Immature natural killer cell (primary cell): ENCODE data around the gene CDR2L. TPM values are rescaled to one million over a fixed set of nuclear protein-coding genes. Genes with fewer than 3 reads are reported as not detected.
A peak's percentile ranks its signal among the peaks of the same experiment; 100 is the strongest.

ENCODE experiments used
- DNase-seq, 3 donors: peaks; one replicate each; pipeline ENCODE4 v3.0.0; 2022; ENCODE audit warnings: mixed read lengths in 1 of 3
- H3K27ac Mint-ChIP-seq, 6 donors: one replicate each; pipeline ENCODE4 v1.8.0; 2020; ENCODE audit warnings: mixed read lengths in 6 of 6, mild to moderate bottlenecking in 5 of 6, inconsistent platforms in 4 of 6, moderate library complexity in 3 of 6
- H3K27me3 Mint-ChIP-seq, 3 donors: one replicate each; pipeline ENCODE4 v1.8.0; 2020 to 2021; ENCODE audit warnings: low read depth in 3 of 3, mild to moderate bottlenecking in 3 of 3, mixed read lengths in 3 of 3, moderate library complexity in 3 of 3, inconsistent platforms in 1 of 3
- H3K36me3 Mint-ChIP-seq, 3 donors: one replicate each; pipeline ENCODE4 v1.8.0; 2020; ENCODE audit warnings: mixed read lengths in 3 of 3, inconsistent platforms in 2 of 3, mild to moderate bottlenecking in 2 of 3
- H3K4me1 Mint-ChIP-seq, 2 donors: one replicate each; pipeline ENCODE4 v1.8.0; 2020; ENCODE audit warnings: inconsistent platforms in 2 of 2, mild to moderate bottlenecking in 2 of 2, mixed read lengths in 2 of 2, moderate library complexity in 1 of 2
- H3K4me3 Mint-ChIP-seq, 5 donors: one replicate each; pipeline ENCODE4 v1.8.0; 2020; ENCODE audit warnings: mild to moderate bottlenecking in 5 of 5, mixed read lengths in 5 of 5, inconsistent platforms in 3 of 5, moderate library complexity in 3 of 5
- H3K9me3 Mint-ChIP-seq, 6 donors: one replicate each; pipeline ENCODE4 v1.8.0; 2020; ENCODE audit warnings: mild to moderate bottlenecking in 6 of 6, mixed read lengths in 6 of 6, inconsistent platforms in 4 of 6, moderate library complexity in 3 of 6
- polyA plus RNA-seq, 3 donors: library from polyadenylated mRNA; unstranded; fragments of 300-500 nt; fragmentation: Illumina TruSeq; gene quantifications; one replicate each; pipeline ENCODE4 v1.2.3, GENCODE V29; 2021

Gene CDR2L
- polyA plus RNA-seq, 3 donors from 2014 or later: not detected

GRCh38 chr17:74952431-74953133 is 34.9 kb upstream of the CDR2L start:
- Mint-ChIP-seq H3K27me3 (peaks cover 2 to 3% (median 2%) of the 10 kb centered on the region in 3 donors), H3K4me3 (no peak overlapping the region), H3K9me3 (no peaks in the 10 kb centered on the region), H3K36me3 (no peaks in the 10 kb centered on the region), H3K4me1 (no peaks in the 10 kb centered on the region), H3K27ac (no peak overlapping the region)
- DNase-seq: no peak

GRCh38 chr17:74953134-74953687 is 34.2 kb upstream of the CDR2L start:
- Mint-ChIP-seq H3K27me3 (peaks cover 0 to 3% (median 2%) of the 10 kb centered on the region in 3 donors), H3K4me3 (no peak overlapping the region), H3K36me3 (no peaks in the 10 kb centered on the region), H3K4me1 (no peaks in the 10 kb centered on the region), H3K27ac (no peak overlapping the region), H3K9me3 (no peaks in the 10 kb centered on the region)
- DNase-seq: no peak

GRCh38 chr17:74954115-74954514 is 33.3 kb upstream of the CDR2L start:
- Mint-ChIP-seq H3K36me3 (no peaks in the 10 kb centered on the region), H3K9me3 (no peaks in the 10 kb centered on the region), H3K27me3 (peaks cover 0 to 3% (median 2%) of the 10 kb centered on the region in 3 donors), H3K4me1 (no peaks in the 10 kb centered on the region), H3K27ac (no peak overlapping the region), H3K4me3 (no peak overlapping the region)
- DNase-seq: no peak

GRCh38 chr17:74954665-74955421 is 32.6 kb upstream of the CDR2L start:
- Mint-ChIP-seq H3K9me3 (no peaks in the 10 kb centered on the region), H3K4me1 (no peaks in the 10 kb centered on the region), H3K27me3 (peaks cover 1 to 3% (median 2%) of the 10 kb centered on the region in 3 donors), H3K4me3 (no peak overlapping the region), H3K27ac (no peak overlapping the region), H3K36me3 (no peaks in the 10 kb centered on the region)
- no peak for DNase-seq

- no peak for DNase-seq
- Mint-ChIP-seq H3K4me1 (no peaks in the 10 kb centered on the region), H3K27ac (no peak overlapping the region), H3K4me3 (no peak overlapping the region), H3K27me3 (peaks cover under 1 to 3% (median 3%) of the 10 kb centered on the region in 3 donors), H3K36me3 (no peaks in the 10 kb centered on the region), H3K9me3 (no peaks in the 10 kb centered on the region)
Measured at GRCh38 chr17:74956093-74956492, 31.3 kb upstream of the CDR2L start.

- Mint-ChIP-seq H3K36me3 (no peaks in the 10 kb centered on the region), H3K9me3 (no peaks in the 10 kb centered on the region), H3K27ac (no peak overlapping the region), H3K4me3 (no peak overlapping the region), H3K27me3 (peaks cover 0 to 3% (median 3%) of the 10 kb centered on the region in 3 donors), H3K4me1 (peaks cover 3 to 5% of the 10 kb centered on the region in 2 donors)
- DNase-seq: peak; percentile 63 to 70 (median 66)
Measured at GRCh38 chr17:74957935-74958740, 29.3 kb upstream of the CDR2L start.

GRCh38 chr17:74959826-74960515 is 27.5 kb upstream of the CDR2L start:
- H3K9me3 Mint-ChIP-seq: no peaks in the 10 kb centered on the region
- peaks cover 3 to 5% of the 10 kb centered on the region in 2 donors for H3K4me1 Mint-ChIP-seq
- H3K4me3 Mint-ChIP-seq: no peak overlapping the region
- no peak for DNase-seq
- H3K36me3 Mint-ChIP-seq: no peaks in the 10 kb centered on the region
- peak overlapping the region in 1 of 6 donors; percentile 46 for H3K27ac Mint-ChIP-seq
- H3K27me3 Mint-ChIP-seq: peaks cover 0 to 3% (median 2%) of the 10 kb centered on the region in 3 donors

GRCh38 chr17:74960570-74961342 is 26.7 kb upstream of the CDR2L start:
- DNase-seq: peak in 2 of 3 donors; percentile 7 to 12

GRCh38 chr17:74961657-74962350 is 25.6 kb upstream of the CDR2L start:
- peak overlapping the region in 1 of 6 donors; percentile 0 for H3K27ac Mint-ChIP-seq

More at GRCh38 chr17:74960570-74961342, 26.7 kb upstream of the CDR2L start:
- H3K36me3 Mint-ChIP-seq: no peaks in the 10 kb centered on the region
- H3K27me3 Mint-ChIP-seq: peaks cover 0 to 3% (median 0%) of the 10 kb centered on the region in 3 donors
- no peak overlapping the region for H3K4me3 Mint-ChIP-seq
- peak overlapping the region in 1 of 6 donors; percentile 46 for H3K27ac Mint-ChIP-seq
- H3K9me3 Mint-ChIP-seq: no peaks in the 10 kb centered on the region
- peaks cover 3 to 5% of the 10 kb centered on the region in 2 donors for H3K4me1 Mint-ChIP-seq

GRCh38 chr17:74962622-74963394 is 24.6 kb upstream of the CDR2L start:
- Mint-ChIP-seq H3K9me3 (no peaks in the 10 kb centered on the region), H3K4me3 (no peak overlapping the region), H3K4me1 (peaks cover 3 to 5% of the 10 kb centered on the region in 2 donors), H3K36me3 (no peaks in the 10 kb centered on the region), H3K27me3 (peaks cover 0 to 3% (median 1%) of the 10 kb centered on the region in 3 donors), H3K27ac (no peak overlapping the region)
- no peak for DNase-seq

More at GRCh38 chr17:74961657-74962350, 25.6 kb upstream of the CDR2L start:
- peak overlapping the region in 1 of 5 donors; percentile 35 for H3K4me3 Mint-ChIP-seq
- no peaks in the 10 kb centered on the region for H3K9me3 Mint-ChIP-seq
- DNase-seq: peak; percentile 77 to 80 (median 78)
- H3K4me1 Mint-ChIP-seq: peaks cover 3 to 5% of the 10 kb centered on the region in 2 donors
- H3K27me3 Mint-ChIP-seq: peaks cover 0 to 3% (median 1%) of the 10 kb centered on the region in 3 donors
- H3K36me3 Mint-ChIP-seq: no peaks in the 10 kb centered on the region

GRCh38 chr17:74963656-74964055 is 23.8 kb upstream of the CDR2L start:
- Mint-ChIP-seq H3K27me3 (peaks cover 0 to 3% (median 1%) of the 10 kb centered on the region in 3 donors), H3K4me1 (peaks cover 3 to 5% of the 10 kb centered on the region in 2 donors), H3K27ac (no peak overlapping the region), H3K9me3 (no peaks in the 10 kb centered on the region), H3K4me3 (no peak overlapping the region), H3K36me3 (no peaks in the 10 kb centered on the region)
- DNase-seq: no peak
